ENCODE results near the gene SRRM3.
"Not testable (repeated sequence)": the region's sequence is repeated elsewhere in the genome, so short reads cannot be mapped to it uniquely, and the experiment has no call there.

Gene SRRM3

DNA sequence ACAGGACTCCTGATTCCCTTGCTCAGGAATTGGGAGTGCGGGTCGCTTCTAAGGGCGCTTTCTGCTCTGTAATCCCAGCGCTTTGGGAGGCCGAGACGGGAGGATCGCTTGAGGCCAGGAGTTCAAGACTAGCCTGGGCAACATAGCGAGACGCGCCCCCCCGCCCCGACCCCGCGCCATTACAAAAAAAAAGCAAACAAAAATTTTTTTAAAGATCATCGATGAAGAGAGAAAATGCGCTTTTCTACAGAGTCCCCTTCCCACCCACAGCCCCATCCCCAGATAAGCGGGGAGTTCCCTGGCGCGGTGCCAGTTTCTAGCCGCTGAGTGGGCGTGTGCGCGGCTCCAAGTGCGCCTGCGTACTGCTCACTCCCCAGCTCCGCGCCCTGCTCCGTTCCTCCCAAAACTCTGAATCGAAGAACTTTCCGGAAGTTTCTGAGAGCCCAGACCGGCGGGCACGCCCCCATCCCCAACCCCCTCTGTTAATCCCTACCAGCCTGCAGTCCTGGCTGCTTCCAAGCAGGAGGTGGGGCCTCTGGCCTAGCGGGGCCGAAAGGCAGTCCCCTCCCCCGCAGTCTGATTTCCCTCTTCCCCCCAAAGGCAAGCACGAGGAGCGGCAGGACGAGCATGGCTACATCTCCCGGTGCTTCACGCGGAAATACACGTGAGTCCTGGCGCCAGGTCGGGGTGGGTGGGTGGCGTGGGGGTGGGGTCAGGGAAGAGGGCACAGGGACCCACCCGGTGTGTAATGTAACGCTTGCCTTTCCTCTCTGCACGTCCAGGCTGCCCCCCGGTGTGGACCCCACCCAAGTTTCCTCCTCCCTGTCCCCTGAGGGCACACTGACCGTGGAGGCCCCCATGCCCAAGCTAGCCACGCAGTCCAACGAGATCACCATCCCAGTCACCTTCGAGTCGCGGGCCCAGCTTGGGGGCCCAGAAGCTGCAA is 101.8 kb downstream of the SRRM3 start:
- peak overlapping the region; percentile 68 for H3K4me3 ChIP-seq (ENCODE audit: low read depth, low read length)
- TF ChIP-seq, protein P1, sequence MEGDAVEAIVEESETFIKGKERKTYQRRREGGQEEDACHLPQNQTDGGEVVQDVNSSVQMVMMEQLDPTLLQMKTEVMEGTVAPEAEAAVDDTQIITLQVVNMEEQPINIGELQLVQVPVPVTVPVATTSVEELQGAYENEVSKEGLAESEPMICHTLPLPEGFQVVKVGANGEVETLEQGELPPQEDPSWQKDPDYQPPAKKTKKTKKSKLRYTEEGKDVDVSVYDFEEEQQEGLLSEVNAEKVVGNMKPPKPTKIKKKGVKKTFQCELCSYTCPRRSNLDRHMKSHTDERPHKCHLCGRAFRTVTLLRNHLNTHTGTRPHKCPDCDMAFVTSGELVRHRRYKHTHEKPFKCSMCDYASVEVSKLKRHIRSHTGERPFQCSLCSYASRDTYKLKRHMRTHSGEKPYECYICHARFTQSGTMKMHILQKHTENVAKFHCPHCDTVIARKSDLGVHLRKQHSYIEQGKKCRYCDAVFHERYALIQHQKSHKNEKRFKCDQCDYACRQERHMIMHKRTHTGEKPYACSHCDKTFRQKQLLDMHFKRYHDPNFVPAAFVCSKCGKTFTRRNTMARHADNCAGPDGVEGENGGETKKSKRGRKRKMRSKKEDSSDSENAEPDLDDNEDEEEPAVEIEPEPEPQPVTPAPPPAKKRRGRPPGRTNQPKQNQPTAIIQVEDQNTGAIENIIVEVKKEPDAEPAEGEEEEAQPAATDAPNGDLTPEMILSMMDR (IDR thresholded peaks at IDR 0.05; ENCODE audit: borderline replicate concordance, insufficient read depth, low read depth, low read length) = no peak

DNA sequence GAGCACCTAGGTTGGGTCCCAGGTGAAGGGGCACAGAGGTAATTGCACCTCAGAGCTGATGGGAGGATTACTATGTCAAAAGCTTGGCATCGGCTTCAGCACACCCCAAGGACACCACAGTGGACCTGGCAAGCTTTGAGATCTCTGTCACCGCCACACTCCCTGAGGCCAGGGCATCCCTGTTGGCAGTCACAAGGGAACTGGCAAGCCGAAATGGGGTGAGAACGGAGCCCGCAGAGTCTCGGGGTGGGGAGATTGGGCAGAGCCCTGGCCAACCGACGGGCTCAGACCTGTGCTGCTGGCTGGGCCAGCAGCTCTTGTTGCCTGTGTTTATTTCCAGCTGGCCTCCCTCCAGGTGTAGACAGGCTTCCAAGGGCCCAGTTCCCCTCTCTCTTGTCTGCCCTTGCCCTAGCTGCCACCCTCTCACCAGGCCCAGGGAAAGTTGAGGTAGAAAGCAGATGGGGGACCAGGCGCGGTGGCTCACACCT is 103.2 kb downstream of the SRRM3 start:
- H3K4me3 ChIP-seq (ENCODE audit: low read depth, low read length) = no peak overlapping the region
- TF ChIP-seq, protein P1 (IDR thresholded peaks at IDR 0.05; ENCODE audit: borderline replicate concordance, insufficient read depth, low read depth, low read length) = no peak

DNA sequence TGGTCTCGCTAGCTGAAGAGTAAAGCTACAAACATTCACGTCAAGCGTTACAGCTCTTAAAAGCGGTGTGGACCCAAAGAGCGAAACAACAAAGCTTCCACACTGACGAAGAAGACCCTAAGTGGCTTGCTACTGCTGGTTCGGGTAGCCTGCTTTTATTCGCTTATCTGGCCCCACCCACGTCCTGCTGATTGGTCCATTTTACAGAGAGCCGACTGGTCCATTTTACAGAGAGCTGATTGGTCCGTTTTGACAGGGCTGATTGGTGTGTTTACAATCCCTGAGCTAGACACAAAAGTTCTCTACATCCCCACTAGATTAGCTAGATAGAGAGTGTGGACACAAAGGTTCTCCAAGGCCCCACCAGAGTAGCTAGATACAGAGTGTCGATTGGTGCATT is 107.2 kb downstream of the SRRM3 start:
- H3K4me3 ChIP-seq (ENCODE audit: low read depth, low read length) = not testable (repeated sequence)

DNA sequence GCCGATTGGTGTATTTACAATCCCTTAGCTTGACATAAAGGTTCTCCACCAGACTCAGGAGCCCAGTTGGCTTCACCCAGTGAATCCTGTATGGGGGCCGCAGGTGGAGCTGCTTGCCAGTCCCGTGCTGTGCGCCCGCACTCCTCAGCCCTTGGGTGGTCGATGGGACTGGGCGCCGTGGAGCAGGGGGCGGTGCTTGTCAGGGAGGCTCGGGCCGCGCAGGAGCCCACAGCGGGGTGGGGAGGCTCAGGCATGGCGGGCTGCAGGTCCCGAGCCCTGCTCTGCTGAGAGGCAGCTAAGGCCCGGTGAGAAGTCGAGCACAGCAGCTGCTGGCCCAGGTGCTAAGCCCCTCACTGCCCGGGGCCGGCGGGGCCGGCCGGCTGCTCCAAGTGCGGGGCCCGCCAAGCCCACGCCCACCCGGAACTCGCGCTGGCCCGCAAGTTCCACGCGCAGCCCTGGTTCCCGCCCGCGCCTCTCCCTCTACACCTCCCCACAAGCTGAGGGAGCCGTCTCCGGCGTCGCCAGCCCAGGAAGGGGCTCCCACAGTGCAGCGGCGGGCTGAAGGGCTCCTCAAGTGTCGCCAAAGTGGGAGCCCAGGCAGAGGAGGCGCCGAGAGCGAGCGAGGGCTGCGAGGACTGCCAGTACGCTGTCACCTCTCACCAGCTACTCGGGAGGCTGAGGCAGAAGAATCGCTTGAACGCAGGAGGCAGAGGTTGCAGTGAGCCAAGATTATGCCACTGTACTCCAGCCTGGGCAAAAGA is 107.8 kb downstream of the SRRM3 start:
- not testable (repeated sequence) for H3K4me3 ChIP-seq (ENCODE audit: low read depth, low read length)

DNA sequence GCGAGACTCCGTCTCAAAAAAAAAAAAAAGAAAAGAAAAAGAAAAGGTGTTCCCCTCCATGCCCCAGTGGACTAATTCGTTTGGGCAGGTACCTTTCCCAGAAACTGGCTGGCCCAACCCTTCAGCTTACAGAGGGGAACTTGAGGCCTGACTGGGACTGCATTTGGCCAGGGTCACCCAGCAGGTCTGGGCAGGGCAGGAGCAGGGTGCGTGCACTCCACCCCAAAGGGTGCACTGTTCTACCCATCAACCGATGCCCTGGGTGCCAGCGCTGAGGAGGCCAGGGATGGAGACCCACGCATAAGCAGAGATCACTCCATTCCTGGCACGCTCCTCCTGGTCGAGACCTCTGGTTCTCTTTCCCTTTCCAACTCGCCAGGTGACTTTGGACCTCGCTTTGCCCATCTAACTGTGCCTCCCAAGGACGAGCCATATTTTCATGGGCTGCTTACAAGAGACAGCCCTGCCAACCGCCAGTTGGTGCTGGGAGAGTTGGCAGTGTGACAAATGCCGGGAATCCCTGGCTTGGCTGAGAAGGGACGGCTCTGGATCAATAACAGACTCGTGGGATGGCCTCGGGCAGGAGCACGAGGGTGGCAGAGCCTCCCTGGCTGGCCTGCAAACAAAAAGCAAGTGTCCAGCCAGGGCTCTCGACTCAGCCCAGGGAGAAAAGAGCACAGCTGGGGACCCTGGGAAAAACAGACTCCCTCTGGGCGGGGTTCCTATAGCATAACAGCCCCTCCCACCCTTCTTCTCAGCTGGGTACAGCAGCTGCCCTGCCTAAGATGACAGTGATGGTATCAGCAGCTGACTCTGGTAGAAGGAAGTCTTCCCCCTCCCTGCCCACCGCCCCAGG is 108.6 kb downstream of the SRRM3 start:
- H3K4me3 ChIP-seq (ENCODE audit: low read depth, low read length) = no peak overlapping the region

DNA sequence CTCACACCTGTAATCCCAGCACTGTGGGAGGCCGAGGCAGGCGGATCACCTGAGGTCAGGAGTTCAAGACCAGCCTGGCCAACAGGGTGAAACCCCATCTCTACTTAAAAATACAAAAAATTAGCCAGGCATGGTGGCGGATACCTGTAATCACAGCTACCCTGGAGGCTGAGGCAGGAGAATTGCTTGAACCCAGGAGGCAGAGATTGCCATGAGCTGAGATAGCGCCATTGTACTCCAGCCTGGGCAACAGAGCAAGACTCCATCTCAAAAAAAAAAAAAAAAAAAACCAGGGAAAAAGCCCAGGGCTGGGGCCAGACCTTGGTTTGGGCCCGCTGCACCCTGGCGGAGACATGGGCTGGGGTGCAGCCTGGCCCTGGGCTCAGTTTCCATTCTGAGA is 110.1 kb downstream of the SRRM3 start:
- not testable (repeated sequence) for H3K4me3 ChIP-seq (ENCODE audit: low read depth, low read length)

More for the DNA sequence above, 108.6 kb downstream of the SRRM3 start:
- TF ChIP-seq, protein P1 (IDR thresholded peaks at IDR 0.05; ENCODE audit: borderline replicate concordance, insufficient read depth, low read depth, low read length) = no peak

DNA sequence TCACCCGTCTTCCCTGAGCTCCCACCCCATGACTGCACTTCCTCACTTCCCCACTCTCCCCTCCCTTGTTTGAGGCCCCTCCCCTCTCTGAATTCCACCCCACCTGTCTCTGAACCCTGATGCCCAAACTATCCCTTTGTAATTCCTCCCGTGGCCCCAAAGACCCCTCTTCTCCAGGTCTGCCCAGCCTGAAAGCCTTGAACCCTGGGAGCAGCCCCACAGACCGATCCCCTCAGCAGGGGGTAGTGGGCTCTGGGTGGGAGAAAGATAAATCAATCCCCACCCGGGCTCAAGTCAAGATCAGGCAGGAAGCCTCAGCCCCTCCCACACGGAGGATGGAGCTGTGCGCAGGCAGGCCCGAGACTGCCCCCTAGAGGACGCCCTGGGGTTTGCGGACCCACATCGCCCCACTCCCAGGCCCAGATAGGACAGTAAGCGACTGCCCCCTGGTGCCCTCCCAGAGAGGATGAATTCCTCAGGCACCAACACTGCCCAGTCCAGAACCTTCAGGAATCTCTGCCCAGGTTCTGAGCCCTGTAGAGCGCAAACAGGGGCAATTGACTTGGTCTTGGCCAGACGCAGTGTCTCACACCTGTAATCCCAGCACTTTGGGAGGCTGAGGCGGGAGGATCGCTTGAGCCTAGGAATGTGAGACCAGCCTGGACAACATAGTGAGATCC is 112.5 kb downstream of the SRRM3 start:
- no peak overlapping the region for H3K4me3 ChIP-seq (ENCODE audit: low read depth, low read length)
- TF ChIP-seq, protein P1 (IDR thresholded peaks at IDR 0.05; ENCODE audit: borderline replicate concordance, insufficient read depth, low read depth, low read length) = peak; percentile 100

DNA sequence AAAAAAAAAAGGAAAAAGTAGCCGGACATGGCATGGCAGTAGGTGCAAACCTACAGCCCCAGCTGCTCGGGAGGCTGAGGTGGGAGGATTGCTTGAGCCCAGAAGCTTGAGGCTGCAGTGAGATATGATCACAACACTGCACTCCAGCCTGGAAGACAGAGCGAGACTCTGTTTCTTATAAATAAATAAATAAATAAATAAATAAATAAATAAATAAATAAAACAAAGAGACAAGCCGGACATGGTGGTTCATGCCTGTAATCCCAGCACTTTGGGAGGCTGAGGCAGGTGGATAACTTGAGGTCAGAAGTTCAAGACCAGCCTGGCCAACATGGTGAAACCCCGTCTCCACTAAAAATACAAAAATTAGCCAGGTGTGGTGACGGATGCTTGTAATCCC is 113.0 kb downstream of the SRRM3 start:
- not testable (repeated sequence) for H3K4me3 ChIP-seq (ENCODE audit: low read depth, low read length)
